ENCODE results near the gene TFEC.
"Not testable (repeated sequence)": the region's sequence is repeated elsewhere in the genome, so short reads cannot be mapped to it uniquely, and the experiment has no call there.

Gene TFEC

GRCh38 chr7:116024826-116025809 lies 5.4 kb downstream of the TFEC start:
- Mint-ChIP-seq H3K9me3 (no peaks in the 10 kb centered on the region), H3K36me3 (ENCODE audit: low read depth) (no peaks in the 10 kb centered on the region), H3K27me3 (no peaks in the 10 kb centered on the region), H3K4me1 (ENCODE audit: low read depth) (no peaks in the 10 kb centered on the region), H3K4me3 (no peak overlapping the region), H3K27ac (no peak overlapping the region)
- no peak for DNase-seq

- Mint-ChIP-seq H3K4me1 (ENCODE audit: low read depth) (no peaks in the 10 kb centered on the region), H3K27ac (no peak overlapping the region), H3K27me3 (peaks cover 2% of the 10 kb centered on the region), H3K36me3 (ENCODE audit: low read depth) (no peaks in the 10 kb centered on the region), H3K9me3 (no peaks in the 10 kb centered on the region), H3K4me3 (no peak overlapping the region)
- DNase-seq: no peak
Observed at GRCh38 chr7:116021237-116021636, 9.3 kb downstream of the TFEC start.

GRCh38 chr7:116018731-116019130 lies 11.8 kb downstream of the TFEC start:
- Mint-ChIP-seq H3K36me3 (ENCODE audit: low read depth) (no peaks in the 10 kb centered on the region), H3K4me1 (ENCODE audit: low read depth) (no peaks in the 10 kb centered on the region), H3K4me3 (no peak overlapping the region), H3K27ac (no peak overlapping the region), H3K27me3 (peaks cover 2% of the 10 kb centered on the region), H3K9me3 (no peaks in the 10 kb centered on the region)
- no peak for DNase-seq

GRCh38 chr7:116013675-116014074 lies 16.9 kb downstream of the TFEC start:
- no peak overlapping the region for H3K4me3 Mint-ChIP-seq
- H3K9me3 Mint-ChIP-seq: no peaks in the 10 kb centered on the region
- peaks cover 2% of the 10 kb centered on the region for H3K27me3 Mint-ChIP-seq
- H3K27ac Mint-ChIP-seq: no peak overlapping the region
- H3K4me1 Mint-ChIP-seq (ENCODE audit: low read depth): no peaks in the 10 kb centered on the region
- no peaks in the 10 kb centered on the region for H3K36me3 Mint-ChIP-seq (ENCODE audit: low read depth)
- DNase-seq: no peak

- DNase-seq: no peak
- Mint-ChIP-seq H3K9me3 (no peaks in the 10 kb centered on the region), H3K4me1 (ENCODE audit: low read depth) (no peaks in the 10 kb centered on the region), H3K4me3 (no peak overlapping the region), H3K27ac (no peak overlapping the region), H3K27me3 (no peaks in the 10 kb centered on the region), H3K36me3 (ENCODE audit: low read depth) (no peaks in the 10 kb centered on the region)
Observed at GRCh38 chr7:116011584-116011983, 19.0 kb downstream of the TFEC start.

- H3K4me1 Mint-ChIP-seq (ENCODE audit: low read depth); H3K9me3 Mint-ChIP-seq; H3K4me3 Mint-ChIP-seq; H3K36me3 Mint-ChIP-seq (ENCODE audit: low read depth); H3K27ac Mint-ChIP-seq; DNase-seq; H3K27me3 Mint-ChIP-seq: not testable (repeated sequence)
Observed at GRCh38 chr7:116004762-116005161, 25.8 kb downstream of the TFEC start.

GRCh38 chr7:115997221-115997620 lies 33.3 kb downstream of the TFEC start:
- Mint-ChIP-seq H3K27ac (no peak overlapping the region), H3K36me3 (ENCODE audit: low read depth) (no peaks in the 10 kb centered on the region), H3K27me3 (no peaks in the 10 kb centered on the region), H3K4me1 (ENCODE audit: low read depth) (no peaks in the 10 kb centered on the region), H3K4me3 (no peak overlapping the region), H3K9me3 (no peaks in the 10 kb centered on the region)
- DNase-seq: no peak

- no peak overlapping the region for H3K4me3 Mint-ChIP-seq
- no peaks in the 10 kb centered on the region for H3K27me3 Mint-ChIP-seq
- H3K9me3 Mint-ChIP-seq: no peaks in the 10 kb centered on the region
- H3K36me3 Mint-ChIP-seq (ENCODE audit: low read depth): no peaks in the 10 kb centered on the region
- H3K27ac Mint-ChIP-seq: no peak overlapping the region
- DNase-seq: no peak
- H3K4me1 Mint-ChIP-seq (ENCODE audit: low read depth): no peaks in the 10 kb centered on the region
Observed at GRCh38 chr7:115995701-115996100, 34.9 kb downstream of the TFEC start.

- no peaks in the 10 kb centered on the region for H3K27me3 Mint-ChIP-seq
- no peaks in the 10 kb centered on the region for H3K4me1 Mint-ChIP-seq (ENCODE audit: low read depth)
- H3K27ac Mint-ChIP-seq: no peak overlapping the region
- no peaks in the 10 kb centered on the region for H3K9me3 Mint-ChIP-seq
- no peak overlapping the region for H3K4me3 Mint-ChIP-seq
- H3K36me3 Mint-ChIP-seq (ENCODE audit: low read depth): no peaks in the 10 kb centered on the region
- no peak for DNase-seq
Observed at GRCh38 chr7:115988401-115988800, 42.2 kb downstream of the TFEC start.

- Mint-ChIP-seq H3K9me3 (no peaks in the 10 kb centered on the region), H3K27me3 (no peaks in the 10 kb centered on the region)
Observed at GRCh38 chr7:115987486-115987885, 43.1 kb downstream of the TFEC start.

GRCh38 chr7:115984105-115984504 lies 46.5 kb downstream of the TFEC start:
- Mint-ChIP-seq H3K36me3 (ENCODE audit: low read depth) (no peaks in the 10 kb centered on the region), H3K9me3 (no peaks in the 10 kb centered on the region), H3K4me3 (no peak overlapping the region), H3K27ac (no peak overlapping the region), H3K27me3 (no peaks in the 10 kb centered on the region), H3K4me1 (ENCODE audit: low read depth) (no peaks in the 10 kb centered on the region)
- DNase-seq: no peak

More at GRCh38 chr7:115987486-115987885, 43.1 kb downstream of the TFEC start:
- no peaks in the 10 kb centered on the region for H3K4me1 Mint-ChIP-seq (ENCODE audit: low read depth)
- H3K4me3 Mint-ChIP-seq: no peak overlapping the region
- H3K36me3 Mint-ChIP-seq (ENCODE audit: low read depth): no peaks in the 10 kb centered on the region
- DNase-seq: no peak
- no peak overlapping the region for H3K27ac Mint-ChIP-seq

- H3K27ac Mint-ChIP-seq: no peak overlapping the region
- H3K9me3 Mint-ChIP-seq: no peaks in the 10 kb centered on the region
- no peak for DNase-seq
- no peaks in the 10 kb centered on the region for H3K4me1 Mint-ChIP-seq (ENCODE audit: low read depth)
- H3K27me3 Mint-ChIP-seq: no peaks in the 10 kb centered on the region
- no peaks in the 10 kb centered on the region for H3K36me3 Mint-ChIP-seq (ENCODE audit: low read depth)
- no peak overlapping the region for H3K4me3 Mint-ChIP-seq
Observed at GRCh38 chr7:115980159-115980558, 50.4 kb downstream of the TFEC start.

- DNase-seq: no peak
- H3K27me3 Mint-ChIP-seq: no peaks in the 10 kb centered on the region
- no peaks in the 10 kb centered on the region for H3K9me3 Mint-ChIP-seq
- no peaks in the 10 kb centered on the region for H3K36me3 Mint-ChIP-seq (ENCODE audit: low read depth)
- no peak overlapping the region for H3K27ac Mint-ChIP-seq
- H3K4me3 Mint-ChIP-seq: no peak overlapping the region
- no peaks in the 10 kb centered on the region for H3K4me1 Mint-ChIP-seq (ENCODE audit: low read depth)
Observed at GRCh38 chr7:115976651-115977050, 53.9 kb downstream of the TFEC start.

- H3K9me3 Mint-ChIP-seq: no peaks in the 10 kb centered on the region
- no peaks in the 10 kb centered on the region for H3K27me3 Mint-ChIP-seq
- no peaks in the 10 kb centered on the region for H3K4me1 Mint-ChIP-seq (ENCODE audit: low read depth)
- DNase-seq: no peak
- no peak overlapping the region for H3K27ac Mint-ChIP-seq
- no peak overlapping the region for H3K4me3 Mint-ChIP-seq
- H3K36me3 Mint-ChIP-seq (ENCODE audit: low read depth): no peaks in the 10 kb centered on the region
Observed at GRCh38 chr7:115975766-115976165, 54.8 kb downstream of the TFEC start.

- no peak overlapping the region for H3K27ac Mint-ChIP-seq
- DNase-seq: no peak
- H3K9me3 Mint-ChIP-seq: no peaks in the 10 kb centered on the region
- H3K27me3 Mint-ChIP-seq: no peaks in the 10 kb centered on the region
- H3K4me3 Mint-ChIP-seq: no peak overlapping the region
- H3K36me3 Mint-ChIP-seq (ENCODE audit: low read depth): no peaks in the 10 kb centered on the region
- H3K4me1 Mint-ChIP-seq (ENCODE audit: low read depth): no peaks in the 10 kb centered on the region
Observed at GRCh38 chr7:115973406-115973805, 57.2 kb downstream of the TFEC start.
